Stimulated activated CD8-positive, alpha-beta memory T cell treated with anti-CD3 and anti-CD28 coated beads, Interleukin-7, amount 100 ng/mL, for 1 hour (primary cell): ENCODE results near the gene ATP2C2.

Experiments used
- DNase-seq, 2 donors: peaks; one replicate each; pipeline ENCODE4 v3.0.0-alpha.2; 2020; ENCODE audit warnings: low read depth in 2 of 2

The ATP2C2 gene

DNA sequence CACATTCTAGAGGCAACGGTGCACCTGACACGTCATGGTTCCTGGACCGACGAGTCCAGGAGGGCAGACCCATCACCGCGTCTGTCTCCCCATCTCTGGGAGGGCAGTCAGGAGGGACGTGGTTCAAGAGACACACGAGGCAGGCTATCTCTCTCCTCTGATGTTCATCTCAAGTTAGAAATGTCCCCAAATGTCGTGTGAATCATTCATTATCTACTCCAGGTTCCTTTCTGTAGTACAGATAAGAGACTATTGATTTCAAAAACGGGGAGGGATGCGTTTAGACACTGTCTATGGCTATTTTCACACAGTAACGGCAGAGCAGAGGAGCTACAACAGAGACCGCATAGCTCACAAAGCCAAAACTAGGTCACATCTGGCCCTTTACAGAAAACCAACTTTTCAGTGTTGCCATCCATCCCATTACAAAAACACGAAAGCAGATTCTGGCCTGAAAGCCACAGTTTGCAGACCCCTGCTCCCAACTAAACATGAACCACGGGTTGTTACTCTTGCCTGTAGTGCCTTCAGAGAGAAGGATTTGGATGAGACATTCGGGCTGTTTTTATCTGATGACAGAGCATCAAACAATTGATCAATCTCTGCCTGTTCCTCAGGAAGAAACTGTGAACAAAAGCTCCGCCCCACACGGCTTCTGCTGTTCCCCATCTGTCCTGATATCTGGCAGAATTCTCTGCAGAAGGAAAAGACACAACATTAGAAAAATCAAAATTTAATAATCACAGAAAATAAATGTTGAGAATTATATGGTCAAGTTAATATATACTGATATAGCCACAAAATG is 129.3 kb downstream of the ATP2C2 start:
- DNase-seq, result no peak

- no peak for DNase-seq
These were observed 129.9 kb downstream of the ATP2C2 start for GRCh38 chr16:84498223-84498610.

DNA sequence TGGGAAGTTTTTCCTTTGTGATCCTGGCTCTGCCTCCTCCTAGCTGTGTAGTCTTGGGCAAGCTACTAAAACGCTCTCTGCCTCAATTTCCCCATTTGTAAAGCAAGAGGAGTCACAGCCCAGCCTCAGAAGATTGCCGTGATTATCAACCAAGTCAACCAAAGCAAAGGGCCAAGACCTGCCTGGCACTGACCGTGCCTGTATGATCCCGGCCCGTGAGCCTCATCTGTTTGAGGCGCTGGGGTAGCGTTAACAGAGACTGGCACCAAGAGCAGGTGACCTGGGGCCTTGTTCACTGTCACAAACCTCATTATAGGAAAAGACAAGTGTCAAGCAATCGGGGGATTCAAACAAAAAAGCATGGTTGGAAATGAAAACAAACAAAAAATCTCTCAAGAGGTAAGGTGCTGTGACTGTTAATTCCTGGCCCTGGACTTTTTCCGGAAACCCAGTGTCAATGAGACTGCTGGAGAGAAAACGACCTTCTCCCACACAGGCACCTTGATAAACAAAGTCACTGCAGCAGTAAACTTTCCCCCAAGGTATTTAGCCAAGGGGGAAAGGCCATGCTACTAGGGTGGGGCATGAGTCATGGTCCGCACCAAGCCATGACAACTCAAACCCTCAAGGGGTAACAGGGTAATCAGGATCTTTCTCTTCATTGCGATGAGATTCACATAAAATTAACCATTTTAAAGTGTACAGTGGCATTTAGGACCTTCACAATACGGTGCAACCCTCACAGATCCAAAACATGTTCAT is 130.7 kb downstream of the ATP2C2 start:
- DNase-seq, result no peak

DNA sequence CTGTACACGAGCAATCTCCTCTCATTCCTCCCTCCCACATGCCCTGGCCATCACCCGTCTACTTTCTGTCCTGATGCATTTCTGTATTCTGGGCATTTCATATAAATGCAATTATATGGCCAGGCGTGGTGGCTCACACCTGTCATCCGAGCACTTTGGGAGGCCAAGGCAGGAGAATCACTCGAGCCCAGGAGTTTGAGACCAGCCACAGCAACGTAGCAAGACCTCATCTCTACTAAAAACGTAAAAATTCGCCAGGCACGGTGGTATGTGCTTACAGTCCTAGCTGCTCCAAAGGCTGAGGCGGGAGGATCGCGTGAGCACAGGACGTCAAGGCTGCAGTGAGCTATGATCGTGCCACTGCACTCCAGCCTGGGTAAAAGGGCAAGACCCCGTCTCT is 131.3 kb downstream of the ATP2C2 start:
- no peak for DNase-seq

GRCh38 chr16:84500531-84500930 is 132.2 kb downstream of the ATP2C2 start:
- DNase-seq, result no peak

- DNase-seq, result no peak
These were observed 132.9 kb downstream of the ATP2C2 start for GRCh38 chr16:84501077-84501735.

GRCh38 chr16:84502075-84502474 is 133.7 kb downstream of the ATP2C2 start:
- DNase-seq, result no peak

GRCh38 chr16:84502581-84502980 is 134.2 kb downstream of the ATP2C2 start:
- DNase-seq, result no peak

- DNase-seq, result no peak
These were observed 135.5 kb downstream of the ATP2C2 start for GRCh38 chr16:84503751-84504395.

DNA sequence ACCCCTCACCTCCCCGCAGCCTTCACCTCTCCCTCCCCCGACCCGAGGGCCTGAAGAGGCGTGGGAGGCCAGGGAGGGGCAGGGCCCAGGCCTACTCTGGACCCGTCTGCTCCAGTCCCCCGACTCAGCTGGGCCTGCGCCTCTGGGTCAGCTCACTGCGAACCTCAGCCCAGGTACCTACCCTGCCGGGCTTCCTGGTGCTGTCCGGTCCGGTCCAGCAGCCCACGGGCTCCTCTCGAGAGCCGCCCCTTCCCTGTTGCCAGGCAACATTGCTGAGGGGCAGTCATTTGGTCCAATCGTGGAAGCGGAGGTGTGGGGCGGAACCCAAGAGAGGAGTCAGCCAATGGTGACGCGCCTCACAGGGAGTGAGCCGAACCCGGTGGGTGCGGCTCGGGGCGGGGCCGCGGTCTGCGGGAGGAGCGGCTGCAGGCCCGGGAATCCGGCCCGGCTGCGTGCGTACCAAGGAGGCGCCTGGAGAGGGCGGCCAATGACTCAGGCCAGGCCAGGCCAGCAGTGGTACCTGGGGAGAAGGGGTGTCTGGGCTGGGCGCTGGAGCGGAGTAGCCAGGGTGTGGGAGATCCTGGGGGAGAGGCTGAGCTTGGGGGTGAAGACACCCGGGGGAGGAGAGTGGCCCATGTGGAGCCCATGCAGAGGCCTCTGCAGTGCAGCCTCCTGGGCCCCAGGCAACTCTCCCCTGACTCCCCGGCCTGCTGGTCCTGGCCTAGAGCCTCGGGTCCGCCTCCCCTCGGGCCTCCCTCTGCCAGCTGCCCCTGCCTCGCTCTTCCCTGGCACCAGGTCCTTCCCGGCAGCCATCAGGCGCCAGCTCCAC is 136.3 kb downstream of the ATP2C2 start, which contains the start of gene MEAK7:
Gene MEAK7, minus strand, starts transcription at position 240 of the 829 bp plus-strand sequence. CDS start 6,573 bp downstream, outside the sequence.
- DNase-seq, result peak; percentile 92 to 95

- DNase-seq, result no peak
These were observed 137.2 kb downstream of the ATP2C2 start for GRCh38 chr16:84505249-84506187.

DNA sequence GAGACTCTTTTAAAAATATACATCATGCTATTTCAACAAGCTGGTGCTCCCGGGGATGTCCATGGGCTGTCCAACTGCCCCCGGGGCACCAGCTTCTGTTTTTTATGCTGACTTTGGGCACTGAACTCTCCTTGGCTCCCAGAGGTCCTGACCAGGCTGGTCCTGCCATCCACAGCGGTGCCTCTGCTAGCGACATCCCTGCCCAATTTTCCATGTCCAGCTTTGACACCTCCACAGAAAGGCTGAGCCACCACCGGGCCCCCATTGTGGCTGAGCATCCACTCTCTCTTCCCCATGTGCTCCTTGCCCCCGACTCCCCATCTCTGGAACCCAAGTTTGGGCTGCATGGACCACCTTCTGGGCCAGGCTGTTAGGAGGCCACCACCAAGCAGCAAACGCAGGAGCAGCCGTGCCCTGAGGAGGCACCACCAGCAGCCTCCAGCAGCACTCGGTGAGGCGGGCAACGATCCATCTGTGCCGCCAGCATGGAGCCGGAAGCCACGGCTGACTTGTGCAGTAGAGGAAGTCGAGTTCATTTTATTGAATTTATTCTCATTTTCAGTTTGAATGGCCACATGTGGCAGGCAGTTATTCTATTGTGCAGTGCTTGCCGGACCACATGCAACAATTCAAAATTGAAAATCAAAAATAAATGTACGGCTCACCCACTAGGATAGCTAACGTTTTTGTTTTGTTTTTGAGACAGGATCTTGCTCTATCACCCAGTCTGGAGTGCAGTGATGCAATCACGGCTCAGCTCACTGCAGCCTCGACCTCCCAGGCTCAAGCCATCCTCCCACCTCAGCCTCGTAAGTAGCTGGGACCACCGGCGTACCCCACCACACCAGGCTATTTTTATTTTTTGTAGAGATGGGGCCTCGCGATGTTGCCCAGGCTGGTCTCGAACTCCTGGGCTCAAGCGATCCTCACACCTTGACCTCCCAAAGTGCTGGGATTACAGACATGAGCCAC is 139.0 kb downstream of the ATP2C2 start:
- no peak for DNase-seq

DNA sequence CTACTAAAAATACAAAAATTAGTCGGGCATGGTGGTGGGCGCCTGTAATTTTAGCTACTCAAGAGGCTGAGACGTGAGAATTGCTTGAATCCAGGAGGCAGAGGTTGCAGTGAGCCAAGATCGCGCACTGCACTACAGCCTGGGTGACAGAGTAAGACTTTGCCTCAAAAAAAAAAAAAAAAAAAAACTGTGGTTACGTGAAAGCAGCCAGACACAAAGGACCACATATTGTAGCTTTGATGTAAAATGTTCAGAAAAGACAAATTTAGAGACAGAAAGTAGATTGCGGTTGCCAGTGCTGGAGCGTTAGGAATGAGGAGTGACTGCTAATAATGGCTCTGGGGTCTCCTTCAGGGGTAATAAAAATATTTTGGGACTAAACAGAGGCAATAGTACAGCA is 140.2 kb downstream of the ATP2C2 start:
- no peak for DNase-seq

DNA sequence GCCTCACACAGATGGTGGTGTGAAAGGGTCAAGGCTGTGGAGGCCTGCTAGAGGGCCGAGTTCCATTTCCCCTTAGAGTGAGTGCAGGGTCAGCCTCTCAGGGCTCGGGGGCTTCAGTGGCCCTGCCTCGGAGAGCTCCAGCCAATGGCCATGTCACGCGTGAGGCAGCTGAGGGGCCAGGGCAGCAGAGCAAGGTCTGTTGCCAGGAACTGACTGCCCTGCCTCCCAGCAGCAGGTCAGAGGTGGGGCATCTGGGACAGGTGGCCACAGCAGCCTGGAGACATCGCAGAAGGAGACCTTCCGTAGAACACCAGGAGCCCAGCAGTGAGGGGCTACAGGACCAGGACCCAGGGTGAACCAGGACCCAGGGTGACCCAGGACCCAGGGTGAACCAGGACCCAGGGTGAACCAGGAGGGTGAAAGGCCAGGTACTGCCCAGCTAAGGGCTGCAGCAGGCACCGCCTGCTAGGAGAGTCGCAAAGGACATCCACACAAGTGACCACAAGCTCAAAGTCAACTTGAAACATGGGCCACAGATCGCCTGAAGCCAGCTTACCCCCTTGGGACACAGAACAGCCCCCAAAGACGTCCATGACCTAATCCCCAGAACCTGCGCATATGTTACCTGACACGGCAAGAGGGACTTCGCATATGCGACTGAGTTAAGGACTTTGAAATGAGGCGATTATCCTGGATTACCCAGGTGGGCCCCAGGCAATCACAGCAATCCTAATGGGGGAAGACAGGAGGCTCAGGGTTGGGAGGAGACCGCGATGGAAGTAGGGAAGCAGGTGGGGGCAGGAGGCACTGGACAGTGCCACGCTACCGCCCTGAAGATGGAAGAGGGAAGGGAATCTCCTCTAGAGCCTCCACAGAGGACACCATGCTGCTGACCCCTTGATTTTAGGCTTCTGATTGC is 141.0 kb downstream of the ATP2C2 start:
- DNase-seq, result no peak

DNA sequence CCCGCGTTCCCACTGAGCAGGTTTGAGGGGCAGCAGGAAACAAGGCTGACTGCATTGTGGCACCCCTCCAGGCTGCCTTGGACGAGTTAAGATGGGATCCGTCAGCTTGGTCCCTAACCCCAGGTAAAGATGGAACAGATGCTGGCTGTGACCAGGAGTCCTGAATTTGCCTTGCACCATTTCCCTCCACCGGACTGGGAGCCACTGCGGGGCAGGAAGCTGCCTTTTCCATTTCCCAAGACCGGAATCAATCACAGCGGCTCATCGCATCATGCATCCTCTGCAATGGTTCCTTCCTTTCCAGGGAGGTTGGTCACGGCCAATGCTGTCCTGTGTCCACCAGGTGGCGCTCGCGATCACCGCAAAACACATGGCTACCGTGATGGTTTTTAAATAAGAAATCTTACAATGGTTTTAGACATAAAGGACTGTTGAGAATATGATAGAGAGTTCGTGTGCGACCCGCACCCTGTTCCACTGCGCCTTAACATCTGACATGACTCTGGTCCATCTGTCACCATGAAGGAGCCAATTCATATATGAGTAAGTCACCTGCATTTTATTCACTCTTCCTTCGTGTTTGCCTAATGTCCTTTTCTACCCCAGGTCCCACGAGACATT is 143.0 kb downstream of the ATP2C2 start:
- DNase-seq, result peak; percentile 70 to 75

DNA sequence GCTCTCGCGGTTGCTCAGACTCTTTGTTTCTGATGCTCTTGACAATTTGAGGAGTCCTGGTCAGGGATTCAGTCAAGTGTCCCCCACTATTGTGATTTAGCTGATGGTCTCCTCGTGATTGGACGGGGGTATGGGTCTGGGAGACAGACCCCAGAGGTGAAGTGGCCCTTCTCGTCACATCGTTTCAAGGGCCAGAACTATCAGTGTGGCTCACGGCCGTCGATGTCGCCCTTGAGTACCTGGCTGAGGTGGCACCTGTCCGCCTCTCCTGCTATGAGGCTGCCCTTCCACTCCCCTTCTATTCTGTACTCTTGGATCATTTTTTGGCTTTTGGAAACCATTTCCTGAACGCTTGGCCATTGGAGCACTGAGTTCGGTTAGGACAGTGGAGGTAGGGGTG is 143.5 kb downstream of the ATP2C2 start:
- no peak for DNase-seq

DNA sequence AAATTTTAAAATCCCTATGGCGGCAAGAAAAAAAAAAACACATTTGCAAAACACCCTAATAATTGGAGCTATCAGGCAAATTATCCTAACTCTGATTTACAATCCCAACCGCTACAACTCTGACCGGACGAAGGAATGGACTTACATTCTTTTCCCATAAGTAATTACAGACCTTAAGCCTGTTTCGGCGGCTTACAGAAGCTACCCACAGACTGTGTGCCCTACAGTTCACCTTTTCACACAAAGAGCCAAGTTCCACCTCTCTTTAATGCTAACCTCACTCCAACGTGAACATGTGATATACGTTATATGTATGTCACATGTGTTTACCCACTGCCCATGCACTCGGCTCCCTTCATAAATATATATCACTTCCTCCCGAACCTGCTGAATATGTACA is 144.8 kb downstream of the ATP2C2 start:
- DNase-seq, result no peak
